ENCODE measurements around the gene RBFOX2.

GRCh38 chr22:35842519-35842913 lies 186.1 kb downstream of the RBFOX2 start:
- TF ChIP-seq EGR1 (IDR thresholded peaks at IDR 0.05; ENCODE audit: low read depth in 2 of 2) = no peak
- no peak for TF ChIP-seq CTCF (IDR thresholded peaks at IDR 0.05; ENCODE audit: low read depth, low read length, missing input control)
- no peak for TF ChIP-seq HNF4A (conservative IDR thresholded peaks at IDR 0.05)
- TF ChIP-seq HNF4G (IDR thresholded peaks at IDR 0.05) = no peak
- no peak for TF ChIP-seq MAX (IDR thresholded peaks at IDR 0.05)
- TF ChIP-seq ATF3 (IDR thresholded peaks at IDR 0.05) = no peak
- TF ChIP-seq NR2F2 (IDR thresholded peaks at IDR 0.05) = no peak
- TF ChIP-seq SP1 (IDR thresholded peaks at IDR 0.05) = no peak
